B cell (primary cell): ENCODE measurements around the gene TENT4A. TPM values are rescaled to one million over a fixed set of nuclear protein-coding genes. Genes with fewer than 3 reads are reported as not detected.
A peak's percentile ranks its signal among the peaks of the same experiment; 100 is the strongest.

Experiments used
- ATAC-seq: fragments of 200-7000 bp; cut with Tn5 transposase; one replicate; pipeline ENCODE4 v1.10.0; 2021; ENCODE audit warnings: low read depth, mild to moderate bottlenecking, moderate number of reproducible peaks, moderate library complexity
- CTCF ChIA-PET: fragments of 350-600 bp; sonication (Branson Sonifier 250); formaldehyde crosslinking; loops from one replicate; lab custom pipeline; 2021; ENCODE audit warnings: antibody characterized with exemption, inconsistent platforms; lab: Charles Lee
- POLR2A ChIA-PET: fragments of 350-600 bp; sonication (Branson Sonifier 250); formaldehyde crosslinking; loops from one replicate; lab custom pipeline; 2021; ENCODE audit warnings: antibody characterized with exemption; lab: Charles Lee
- DNase-seq: peaks from one replicate; pipeline ENCODE4 v3.0.0; 2013
- H2AFZ ChIP-seq: 2 replicates; pipeline ENCODE4 v1.6.1; 2012; ENCODE audit warnings: mild to moderate bottlenecking, low read depth, low read length; ENCODE audit not compliant: insufficient read depth, poor library complexity, severe bottlenecking
- H3K27ac ChIP-seq, 2 donors: 1 replicate in 1 of 2; 2 replicates in 1 of 2; pipeline ENCODE4 v1.5.1; 2012 to 2013; ENCODE audit warnings: low read length in 2 of 2, mild to moderate bottlenecking in 2 of 2, moderate library complexity in 1 of 2
- H3K27me3 ChIP-seq, 4 experiments: fragments of 200-600 bp in 1 of 4; sonication (generic) in 1 of 4; replicated peaks in 1 of 4; 1 replicate in 2 of 4; 2 replicates in 2 of 4; pipeline versions ENCODE4 v1.6.1 to v1.7.0; 2013 to 2016; ENCODE audit warnings: low read length in 3 of 4, mild to moderate bottlenecking in 2 of 4, mixed read lengths in 1 of 4, moderate library complexity in 1 of 4; ENCODE audit not compliant: insufficient read depth in 4 of 4, control insufficient read depth in 3 of 4; ENCODE audit errors: control extremely low read depth in 1 of 4
- H3K36me3 ChIP-seq, 2 experiments: replicated peaks in 1 of 2; 1 replicate in 1 of 2; 2 replicates in 1 of 2; pipeline versions ENCODE4 v1.6.1 to v1.7.1; 2013; ENCODE audit warnings: low read length in 1 of 2; ENCODE audit not compliant: insufficient read depth in 2 of 2, control insufficient read depth in 1 of 2; ENCODE audit errors: control extremely low read depth in 1 of 2, extremely low read depth in 1 of 2
- H3K4me1 ChIP-seq, 2 donors: fragments of 200-600 bp in 1 of 2; sonication (generic) in 1 of 2; 1 replicate in 1 of 2; 2 replicates in 1 of 2; pipeline versions ENCODE4 v1.5.1 to v1.6.1; 2013 to 2017; ENCODE audit warnings: low read length in 2 of 2; ENCODE audit not compliant: control insufficient read depth in 2 of 2, insufficient read depth in 2 of 2
- H3K4me2 ChIP-seq: replicated peaks from 2 replicates; pipeline ENCODE3; 2012; ENCODE audit warnings: mild to moderate bottlenecking, low read depth, low read length; ENCODE audit not compliant: poor library complexity, severe bottlenecking
- H3K4me3 ChIP-seq, 5 experiments: fragments of 200-600 bp in 1 of 5; sonication (generic) in 1 of 5; 1 replicate in 3 of 5; 2 replicates in 2 of 5; pipeline versions ENCODE4 v1.5.1 to v1.7.0; 2011 to 2016; ENCODE audit warnings: low read length in 4 of 5, mild to moderate bottlenecking in 4 of 5, low read depth in 2 of 5, control low read depth in 1 of 5, moderate library complexity in 1 of 5; ENCODE audit not compliant: insufficient read depth in 1 of 5; ENCODE audit errors: control extremely low read depth in 1 of 5, extremely low read depth in 1 of 5
- H3K79me2 ChIP-seq: fragments of 200-600 bp; sonication (generic); one replicate; pipeline ENCODE4 v1.6.0; 2016; ENCODE audit warnings: low read length; ENCODE audit not compliant: control insufficient read depth, insufficient read depth
- H3K9ac ChIP-seq: fragments of 200-600 bp; sonication (generic); 2 replicates; pipeline ENCODE4 v1.6.1; 2017; ENCODE audit warnings: mild to moderate bottlenecking, low read length, moderate library complexity
- H3K9me3 ChIP-seq, 3 donors: one replicate each; pipeline versions ENCODE4 v1.6.1 to v1.7.1; 2013; ENCODE audit warnings: low read length in 2 of 3; ENCODE audit not compliant: control insufficient read depth in 2 of 3, insufficient read depth in 1 of 3; ENCODE audit errors: control extremely low read depth in 1 of 3
- H4K20me1 ChIP-seq: 2 replicates; pipeline ENCODE4 v1.6.0; 2012; ENCODE audit warnings: mild to moderate bottlenecking, low read length; ENCODE audit not compliant: insufficient read depth, control insufficient read depth, poor library complexity, severe bottlenecking
- H3K27ac Mint-ChIP-seq: one replicate; pipeline ENCODE4 v1.8.0; 2021; ENCODE audit warnings: mixed read lengths
- H3K27me3 Mint-ChIP-seq: one replicate; pipeline ENCODE4 v1.8.0; 2021; ENCODE audit warnings: mixed read lengths
- H3K4me1 Mint-ChIP-seq: one replicate; pipeline ENCODE4 v1.8.0; 2021; ENCODE audit warnings: mixed read lengths
- H3K4me3 Mint-ChIP-seq: one replicate; pipeline ENCODE4 v1.8.0; 2021; ENCODE audit warnings: mixed read lengths
- H3K9me3 Mint-ChIP-seq: one replicate; pipeline ENCODE4 v1.8.0; 2022; ENCODE audit warnings: mixed read lengths; ENCODE audit not compliant: insufficient read depth
- CTCF ChIP-seq: fragments of 200-600 bp; IDR thresholded peaks from one replicate; pipeline ENCODE4 v1.8.0; 2022; ENCODE audit warnings: antibody characterized with exemption, mild to moderate bottlenecking
- EZH2 ChIP-seq: IDR thresholded peaks from 2 replicates; pipeline ENCODE4 v1.6.1; 2012; ENCODE audit warnings: borderline replicate concordance, low read depth, mild to moderate bottlenecking, moderate library complexity, low read length; ENCODE audit not compliant: insufficient read depth, poor library complexity, severe bottlenecking
- WGBS: methylation state at CpG from one replicate; pipeline ENCODE4 v1.1.5; 2013; ENCODE audit warnings: missing lambda C conversion rate; ENCODE audit not compliant: insufficient coverage; 5-methylcytosine and 5-hydroxymethylcytosine counted together
- intact Hi-C: fragments of 100-400 bp; cut with micrococcal nuclease; formaldehyde crosslinking; loops from one replicate; pipeline ENCODE4 v1.10.0; 2022
- polyA plus RNA-seq: library from polyadenylated mRNA; depleted of rRNA; stranded (reverse); fragments of >200 nt; gene quantifications from 2 replicates; pipeline ENCODE4 v1.2.3, GENCODE V29; 2012
- total RNA-seq, 2 donors: library from RNA; stranded (reverse); fragments of 120-200 nt in 1 of 2; gene quantifications; 1 replicate in 1 of 2; 2 replicates in 1 of 2; pipeline versions ENCODE4 v1.2.3 to v1.2.4, GENCODE V29; 2013 to 2022

Gene TENT4A
- total and polyA plus RNA-seq, 2 donors (not counting 1 experiment from before 2014, with no cell fraction given) = 18.5 to 63.6 TPM

GRCh38 chr5:6712142-6712576 lies 1.1 kb upstream of the TENT4A start:
- peak overlapping the region; percentile 58 to 92 (median 67) for H3K4me3 ChIP-seq
- peak overlapping the region; percentile 84 for H3K9ac ChIP-seq
- H2AFZ ChIP-seq = peak overlapping the region; percentile 92
- H3K4me2 ChIP-seq = peak overlapping the region; percentile 94
- Mint-ChIP-seq H3K27ac (peak overlapping the region; percentile 92), H3K4me3 (peak overlapping the region; percentile 92), H3K4me1 (peaks cover 35% of the 10 kb centered on the region), H3K9me3 (no peaks in the 10 kb centered on the region), H3K27me3 (no peaks in the 10 kb centered on the region)
- peaks cover 0 to 2% of the 10 kb centered on the region in 2 experiments for H3K36me3 ChIP-seq
- TF ChIP-seq CTCF (no peak), EZH2 (no peak)
- H3K4me1 ChIP-seq = peaks cover 29 to 35% of the 10 kb centered on the region in 2 donors
- no peaks in the 10 kb centered on the region for H3K9me3 ChIP-seq
- H3K79me2 ChIP-seq = peaks cover 29% of the 10 kb centered on the region
- peaks cover 23% of the 10 kb centered on the region for H4K20me1 ChIP-seq
- H3K27me3 ChIP-seq = no peaks in the 10 kb centered on the region
- H3K27ac ChIP-seq = peak overlapping the region; percentile 39 to 80
- ChIA-PET POLR2A (interaction anchor here (0.9 to 2.3 kb wide), 2 partner anchors 16 to 79 kb away, joined by 3 to 12 read pairs; partner anchors contain the start of genes NSUN2 and SRD5A1), CTCF (interaction anchor here (1.2 to 1.3 kb wide), 4 partner anchors 33 to 79 kb away, joined by 3 to 4 read pairs (median 4); partner anchors contain the start of gene NSUN2)
- intact Hi-C loops = loop anchor here (1.0 to 10.0 kb wide), 5 partner anchors 17 to 1217 kb away; partner anchors contain the start of genes FASTKD3 and MTRR
- under 1% methylated on average over 36 of the region's 36 CpGs for WGBS
- DNase-seq = peak; percentile 66
- peak; percentile 4 for ATAC-seq
